ENCODE measurements around the gene GRPEL2.

Gene GRPEL2

DNA sequence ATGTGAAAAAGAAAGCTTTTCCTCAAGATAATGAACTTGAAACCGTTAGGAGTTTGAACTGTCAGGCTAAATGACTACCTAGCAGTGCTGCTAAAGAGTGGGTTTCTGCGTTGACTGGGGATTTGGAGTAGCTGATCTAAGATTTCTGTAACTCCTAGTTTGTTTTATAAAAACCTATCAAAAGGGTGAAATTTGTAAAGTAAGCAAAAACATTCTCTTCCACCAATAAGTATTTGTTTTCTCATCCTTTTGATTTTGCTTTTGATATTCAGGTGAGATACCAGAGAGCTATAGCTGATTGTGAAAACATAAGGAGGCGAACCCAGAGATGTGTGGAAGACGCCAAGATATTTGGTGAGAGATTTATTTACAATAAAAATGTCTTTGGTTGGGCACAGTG lies 4.1 kb downstream of the GRPEL2 start:
- WGBS: 93% methylated on average over 3 of the region's 4 CpGs
- H2BK120ac ChIP-seq (ENCODE audit: low read depth, low read length): no peak overlapping the region

DNA sequence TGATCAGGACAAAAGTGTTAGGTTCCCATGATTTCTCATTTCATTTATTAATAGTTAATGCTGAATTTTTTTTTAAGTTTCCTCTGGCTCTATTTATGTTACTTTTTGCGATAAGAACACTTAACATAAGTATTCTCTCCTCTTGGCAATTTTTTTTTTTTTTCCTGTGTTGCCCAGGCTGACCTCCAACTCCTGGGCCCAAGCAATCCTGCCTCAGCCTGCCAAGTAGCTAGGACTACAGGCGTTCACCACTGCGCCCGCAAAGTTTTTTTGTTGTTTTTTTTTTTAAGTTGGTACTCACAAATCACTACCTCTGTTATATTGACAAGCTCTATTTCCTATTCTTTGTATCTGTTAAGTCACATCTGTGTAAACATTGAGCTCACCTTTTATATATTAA lies 6.9 kb downstream of the GRPEL2 start:
- Histone ChIP-seq H2AFZ (ENCODE audit: low read depth, low read length) (no peak overlapping the region), H3K18ac (ENCODE audit: low read depth in 1 of 2, low read length in 2 of 2) (no peak overlapping the region), H3K9ac (ENCODE audit: low read length) (no peak overlapping the region), H3K4me2 (ENCODE audit: low read length, poor library complexity, severe bottlenecking) (no peak overlapping the region), H3K27me3 (ENCODE audit: control insufficient read depth in 1 of 2, insufficient read depth in 1 of 2, low read length in 2 of 2) (no peaks in the 10 kb centered on the region), H2AK5ac (ENCODE audit: low read length, severe bottlenecking) (no peak overlapping the region), H3K36me3 (ENCODE audit: control insufficient read depth in 1 of 2, insufficient read depth in 2 of 2, low read depth in 1 of 2, low read length in 2 of 2) (peaks cover 22 to 84% of the 10 kb centered on the region in 2 experiments), H3K4me1 (ENCODE audit: control insufficient read depth, insufficient read depth, low read depth, low read length) (no peaks in the 10 kb centered on the region), H3K27ac (ENCODE audit: low read length, poor library complexity, severe bottlenecking) (no peak overlapping the region), H2BK120ac (ENCODE audit: low read depth, low read length) (no peak overlapping the region), H2BK5ac (ENCODE audit: low read depth, low read length, poor library complexity, severe bottlenecking) (no peak overlapping the region), H4K91ac (ENCODE audit: low read length) (no peak overlapping the region), H3K4me3 (ENCODE audit: insufficient read depth in 1 of 2, low read depth in 1 of 2, low read length in 2 of 2) (no peak overlapping the region), H3K14ac (ENCODE audit: low read length in 2 of 2) (no peak overlapping the region), H3K9me3 (ENCODE audit: control insufficient read depth, low read length) (no peaks in the 10 kb centered on the region), H4K8ac (ENCODE audit: low read length) (no peak overlapping the region), H3K79me1 (replicated peaks; ENCODE audit: low read length, poor library complexity, severe bottlenecking) (peaks cover 13% of the 10 kb centered on the region), H3K4ac (ENCODE audit: low read depth in 1 of 2, low read length in 2 of 2) (no peak overlapping the region), H2BK15ac (ENCODE audit: low read depth, poor library complexity, severe bottlenecking) (no peak overlapping the region), H3K23ac (ENCODE audit: low read length in 2 of 2) (no peak overlapping the region), H2BK12ac (ENCODE audit: low read length in 2 of 2) (no peak overlapping the region)
- DNase-seq: no peak
- WGBS: 100% methylated on average over 1 of the region's 4 CpGs

More for the DNA sequence above, 4.1 kb downstream of the GRPEL2 start:
- peaks cover 18 to 74% of the 10 kb centered on the region in 2 experiments for H3K36me3 ChIP-seq (ENCODE audit: control insufficient read depth in 1 of 2, insufficient read depth in 2 of 2, low read depth in 1 of 2, low read length in 2 of 2)
- no peak overlapping the region for H2BK5ac ChIP-seq (ENCODE audit: low read depth, low read length, poor library complexity, severe bottlenecking)
- no peaks in the 10 kb centered on the region for H3K4me1 ChIP-seq (ENCODE audit: control insufficient read depth, insufficient read depth, low read depth, low read length)
- H3K4me2 ChIP-seq (ENCODE audit: low read length, poor library complexity, severe bottlenecking): no peak overlapping the region
- H4K8ac ChIP-seq (ENCODE audit: low read length): no peak overlapping the region
- H2BK12ac ChIP-seq (ENCODE audit: low read length in 2 of 2): no peak overlapping the region
- no peak overlapping the region for H2AK5ac ChIP-seq (ENCODE audit: low read length, severe bottlenecking)
- no peak overlapping the region for H3K23ac ChIP-seq (ENCODE audit: low read length in 2 of 2)
- no peak overlapping the region for H3K4ac ChIP-seq (ENCODE audit: low read depth in 1 of 2, low read length in 2 of 2)
- H3K14ac ChIP-seq (ENCODE audit: low read length in 2 of 2): no peak overlapping the region
- H2AFZ ChIP-seq (ENCODE audit: low read depth, low read length): no peak overlapping the region
- no peak overlapping the region for H2BK15ac ChIP-seq (ENCODE audit: low read depth, poor library complexity, severe bottlenecking)
- DNase-seq: no peak
- H3K4me3 ChIP-seq (ENCODE audit: insufficient read depth in 1 of 2, low read depth in 1 of 2, low read length in 2 of 2): no peak overlapping the region
- no peak overlapping the region for H4K91ac ChIP-seq (ENCODE audit: low read length)
- no peaks in the 10 kb centered on the region for H3K27me3 ChIP-seq (ENCODE audit: control insufficient read depth in 1 of 2, insufficient read depth in 1 of 2, low read length in 2 of 2)
- peaks cover 17% of the 10 kb centered on the region for H3K79me1 ChIP-seq (replicated peaks; ENCODE audit: low read length, poor library complexity, severe bottlenecking)
- no peak overlapping the region for H3K27ac ChIP-seq (ENCODE audit: low read length, poor library complexity, severe bottlenecking)
- no peaks in the 10 kb centered on the region for H3K9me3 ChIP-seq (ENCODE audit: control insufficient read depth, low read length)
- H3K9ac ChIP-seq (ENCODE audit: low read length): no peak overlapping the region
- no peak overlapping the region for H3K18ac ChIP-seq (ENCODE audit: low read depth in 1 of 2, low read length in 2 of 2)

DNA sequence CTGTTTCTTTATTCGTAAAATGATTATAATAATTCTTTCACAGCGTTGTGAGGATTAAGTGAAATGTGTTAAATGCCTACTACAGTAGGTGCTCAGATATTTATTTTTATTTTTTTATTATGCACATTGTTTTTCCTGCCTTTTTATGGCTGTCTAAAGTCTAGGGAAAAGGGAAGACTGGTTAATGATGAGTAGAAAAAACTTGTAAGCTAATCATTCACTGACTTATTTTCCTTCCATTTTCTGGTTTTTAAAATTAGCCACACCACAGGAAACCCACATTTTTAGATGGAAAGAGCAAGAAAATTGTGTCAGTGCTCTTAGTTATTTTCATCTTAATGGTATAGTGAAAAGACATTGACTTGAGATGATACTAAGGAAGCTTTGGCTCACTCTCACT lies 8.6 kb downstream of the GRPEL2 start:
- DNase-seq: no peak
- H3K27ac ChIP-seq (ENCODE audit: low read length, poor library complexity, severe bottlenecking): no peak overlapping the region
- no peak overlapping the region for H2AK5ac ChIP-seq (ENCODE audit: low read length, severe bottlenecking)
- peaks cover 5% of the 10 kb centered on the region for H3K4me1 ChIP-seq (ENCODE audit: control insufficient read depth, insufficient read depth, low read depth, low read length)
- H3K79me1 ChIP-seq (replicated peaks; ENCODE audit: low read length, poor library complexity, severe bottlenecking): peaks cover 7% of the 10 kb centered on the region
- H3K9me3 ChIP-seq (ENCODE audit: control insufficient read depth, low read length): no peaks in the 10 kb centered on the region
- no peak overlapping the region for H3K4me2 ChIP-seq (ENCODE audit: low read length, poor library complexity, severe bottlenecking)
- no peak overlapping the region for H3K18ac ChIP-seq (ENCODE audit: low read depth in 1 of 2, low read length in 2 of 2)
- H4K91ac ChIP-seq (ENCODE audit: low read length): no peak overlapping the region
- no peak overlapping the region for H3K14ac ChIP-seq (ENCODE audit: low read length in 2 of 2)
- no peak overlapping the region for H3K23ac ChIP-seq (ENCODE audit: low read length in 2 of 2)
- H2BK120ac ChIP-seq (ENCODE audit: low read depth, low read length): no peak overlapping the region
- H2BK12ac ChIP-seq (ENCODE audit: low read length in 2 of 2): no peak overlapping the region
- H3K9ac ChIP-seq (ENCODE audit: low read length): no peak overlapping the region
- H3K4me3 ChIP-seq (ENCODE audit: insufficient read depth in 1 of 2, low read depth in 1 of 2, low read length in 2 of 2): no peak overlapping the region
- no peak overlapping the region for H2BK15ac ChIP-seq (ENCODE audit: low read depth, poor library complexity, severe bottlenecking)
- H3K36me3 ChIP-seq (ENCODE audit: control insufficient read depth in 1 of 2, insufficient read depth in 2 of 2, low read depth in 1 of 2, low read length in 2 of 2): peaks cover 18 to 67% of the 10 kb centered on the region in 2 experiments
- no peak overlapping the region for H2BK5ac ChIP-seq (ENCODE audit: low read depth, low read length, poor library complexity, severe bottlenecking)
- H4K8ac ChIP-seq (ENCODE audit: low read length): no peak overlapping the region
- no peaks in the 10 kb centered on the region for H3K27me3 ChIP-seq (ENCODE audit: control insufficient read depth in 1 of 2, insufficient read depth in 1 of 2, low read length in 2 of 2)
- H2AFZ ChIP-seq (ENCODE audit: low read depth, low read length): no peak overlapping the region
- WGBS: no CpG with 5 or more reads among the region's 2 CpGs
- no peak overlapping the region for H3K4ac ChIP-seq (ENCODE audit: low read depth in 1 of 2, low read length in 2 of 2)

DNA sequence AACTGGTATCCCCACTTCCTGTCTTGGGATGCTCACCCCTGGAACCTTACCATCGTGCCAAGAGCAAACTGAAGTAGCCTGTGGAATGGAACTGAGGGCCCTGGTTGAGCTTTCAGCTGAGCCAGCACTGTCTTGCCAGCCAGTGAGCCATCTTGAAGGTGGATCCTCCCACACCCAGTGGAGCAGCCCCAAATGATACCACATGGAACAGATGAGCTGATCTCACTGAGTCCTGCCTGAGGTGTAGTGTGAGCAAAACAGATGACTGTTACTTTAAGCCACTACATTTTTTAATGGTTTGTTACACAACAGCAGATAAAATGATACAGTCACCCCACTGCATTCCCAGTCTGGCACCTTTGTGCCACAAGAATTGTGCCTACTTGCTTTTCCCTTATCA lies 10.4 kb downstream of the GRPEL2 start:
- H3K4me2 ChIP-seq (ENCODE audit: low read length, poor library complexity, severe bottlenecking): no peak overlapping the region
- H4K91ac ChIP-seq (ENCODE audit: low read length): no peak overlapping the region
- no peak overlapping the region for H2BK15ac ChIP-seq (ENCODE audit: low read depth, poor library complexity, severe bottlenecking)
- H3K18ac ChIP-seq (ENCODE audit: low read depth in 1 of 2, low read length in 2 of 2): no peak overlapping the region
- no peak overlapping the region for H3K4me3 ChIP-seq (ENCODE audit: insufficient read depth in 1 of 2, low read depth in 1 of 2, low read length in 2 of 2)
- no peak overlapping the region for H3K4ac ChIP-seq (ENCODE audit: low read depth in 1 of 2, low read length in 2 of 2)
- no peak for DNase-seq
- no peak overlapping the region for H2AK5ac ChIP-seq (ENCODE audit: low read length, severe bottlenecking)
- no peak overlapping the region for H2BK12ac ChIP-seq (ENCODE audit: low read length in 2 of 2)
- no peak overlapping the region for H3K23ac ChIP-seq (ENCODE audit: low read length in 2 of 2)
- H3K9ac ChIP-seq (ENCODE audit: low read length): no peak overlapping the region
- no peak overlapping the region for H2BK5ac ChIP-seq (ENCODE audit: low read depth, low read length, poor library complexity, severe bottlenecking)
- H3K9me3 ChIP-seq (ENCODE audit: control insufficient read depth, low read length): no peaks in the 10 kb centered on the region
- H2BK120ac ChIP-seq (ENCODE audit: low read depth, low read length): no peak overlapping the region
- no peak overlapping the region for H2AFZ ChIP-seq (ENCODE audit: low read depth, low read length)
- no peaks in the 10 kb centered on the region for H3K27me3 ChIP-seq (ENCODE audit: control insufficient read depth in 1 of 2, insufficient read depth in 1 of 2, low read length in 2 of 2)
- no peak overlapping the region for H3K27ac ChIP-seq (ENCODE audit: low read length, poor library complexity, severe bottlenecking)
- H4K8ac ChIP-seq (ENCODE audit: low read length): no peak overlapping the region
- 100% methylated on average over 1 of the region's 1 CpG for WGBS
- no peak overlapping the region for H3K14ac ChIP-seq (ENCODE audit: low read length in 2 of 2)
- H3K4me1 ChIP-seq (ENCODE audit: control insufficient read depth, insufficient read depth, low read depth, low read length): peaks cover 5% of the 10 kb centered on the region
- H3K36me3 ChIP-seq (ENCODE audit: control insufficient read depth in 1 of 2, insufficient read depth in 2 of 2, low read depth in 1 of 2, low read length in 2 of 2): peaks cover 9 to 49% of the 10 kb centered on the region in 2 experiments
- peaks cover 4% of the 10 kb centered on the region for H3K79me1 ChIP-seq (replicated peaks; ENCODE audit: low read length, poor library complexity, severe bottlenecking)

All from mesenchymal stem cell (in vitro differentiated cells and primary cell).